HL-60 (cell line): ENCODE measurements around the gene TMEM252.

Experiments used
- DNase-seq, 2 experiments: peaks; one replicate each; pipeline ENCODE4 v3.0.0-alpha.2; 2010 to 2020; ENCODE audit warnings: low read depth in 1 of 2, low spot score in 1 of 2
- H3K27ac ChIP-seq: fragments of 250-450 bp; sonication (Bioruptor Pico); replicated peaks from 2 replicates; pipeline ENCODE4 v1.5.1; 2020; ENCODE audit warnings: mild to moderate bottlenecking, moderate library complexity
- H3K27me3 ChIP-seq: fragments of 250-450 bp; sonication (Bioruptor Pico); 2 replicates; pipeline ENCODE4 v1.5.1; 2021; ENCODE audit warnings: mild to moderate bottlenecking, moderate library complexity; ENCODE audit not compliant: insufficient read depth, poor library complexity, severe bottlenecking
- H3K4me3 ChIP-seq: replicated peaks from 2 replicates; pipeline ENCODE4 v1.5.1; 2011; ENCODE audit warnings: mild to moderate bottlenecking, control low read depth, low read length; ENCODE audit not compliant: insufficient read depth
- GABPA ChIP-seq: IDR thresholded peaks from 2 replicates; pipeline ENCODE4 v1.6.1; 2012; ENCODE audit warnings: low read depth
- POLR2AphosphoS5 ChIP-seq: IDR thresholded peaks from 2 replicates; pipeline ENCODE4 v1.6.1; 2012; ENCODE audit warnings: low read depth
- SPI1 ChIP-seq: IDR thresholded peaks from 2 replicates; pipeline ENCODE4 v1.6.1; 2012; ENCODE audit warnings: low read depth, mild to moderate bottlenecking, borderline replicate concordance
- TF ChIP-seq, protein P1 (sequence below): IDR thresholded peaks from one replicate; pipeline ENCODE4 v1.5.1; 2011; ENCODE audit warnings: low read length, control low read depth, inconsistent platforms; ENCODE audit not compliant: insufficient read depth
- TF ChIP-seq, protein P2 (sequence below): IDR thresholded peaks from 2 replicates; pipeline ENCODE4 v1.6.1; 2012; ENCODE audit warnings: low read depth; ENCODE audit not compliant: insufficient replicate concordance

Gene TMEM252

DNA sequence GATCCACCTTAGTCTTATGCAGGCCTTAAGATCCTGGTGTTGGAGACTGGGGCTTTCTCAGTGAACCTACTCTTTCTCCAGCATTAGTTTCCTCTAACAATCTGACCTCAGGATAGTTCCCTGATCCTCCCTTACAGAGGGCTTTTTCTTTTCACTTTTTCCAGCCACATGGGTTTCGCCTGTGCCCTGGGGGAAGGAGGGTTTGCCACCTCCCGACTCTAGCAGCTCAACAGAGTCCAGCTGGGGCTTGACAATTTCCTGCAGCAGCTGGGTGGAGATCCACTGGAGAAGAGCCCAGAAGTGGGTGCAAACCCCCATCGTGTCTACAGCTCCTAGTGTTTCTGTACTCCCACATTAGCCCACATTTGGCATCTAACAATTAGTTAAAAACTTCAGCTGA, 7.6 kb upstream of the TMEM252 start:
- H3K27ac ChIP-seq: peak overlapping the region; percentile 82
- no peak for DNase-seq

DNA sequence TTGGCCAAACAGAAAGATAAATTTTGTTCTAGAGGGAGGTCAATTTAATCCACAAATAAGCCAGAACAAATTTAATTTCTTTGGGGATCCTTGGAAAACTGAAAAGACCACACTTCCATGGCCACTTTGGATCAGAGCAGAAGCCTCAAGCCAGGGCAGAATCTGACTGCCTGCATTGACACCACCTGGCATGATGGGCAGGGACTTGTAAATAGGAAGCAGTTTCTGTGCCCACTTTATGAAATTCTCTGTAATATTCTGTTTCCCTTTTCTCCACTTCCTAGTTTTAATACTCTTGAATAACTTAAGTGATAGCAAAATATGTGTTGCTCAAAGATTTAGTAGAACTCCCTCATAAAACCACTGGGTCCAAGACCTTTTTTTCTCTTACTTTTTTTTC, 6.7 kb upstream of the TMEM252 start:
- no peak for TF ChIP-seq POLR2AphosphoS5
- TF ChIP-seq SPI1: peak; percentile 68; the same call in 1 of the 2 replicates
- no peak overlapping the region for H3K4me3 ChIP-seq
- peak in 1 of 2 experiments; percentile 71 for DNase-seq
- no peaks in the 10 kb centered on the region for H3K27me3 ChIP-seq
- H3K27ac ChIP-seq: peak overlapping the region; percentile 82

More for the DNA sequence above, 7.6 kb upstream of the TMEM252 start:
- H3K27me3 ChIP-seq: no peaks in the 10 kb centered on the region
- TF ChIP-seq GABPA: no peak
- TF ChIP-seq POLR2AphosphoS5: no peak
- no peak overlapping the region for H3K4me3 ChIP-seq

DNA sequence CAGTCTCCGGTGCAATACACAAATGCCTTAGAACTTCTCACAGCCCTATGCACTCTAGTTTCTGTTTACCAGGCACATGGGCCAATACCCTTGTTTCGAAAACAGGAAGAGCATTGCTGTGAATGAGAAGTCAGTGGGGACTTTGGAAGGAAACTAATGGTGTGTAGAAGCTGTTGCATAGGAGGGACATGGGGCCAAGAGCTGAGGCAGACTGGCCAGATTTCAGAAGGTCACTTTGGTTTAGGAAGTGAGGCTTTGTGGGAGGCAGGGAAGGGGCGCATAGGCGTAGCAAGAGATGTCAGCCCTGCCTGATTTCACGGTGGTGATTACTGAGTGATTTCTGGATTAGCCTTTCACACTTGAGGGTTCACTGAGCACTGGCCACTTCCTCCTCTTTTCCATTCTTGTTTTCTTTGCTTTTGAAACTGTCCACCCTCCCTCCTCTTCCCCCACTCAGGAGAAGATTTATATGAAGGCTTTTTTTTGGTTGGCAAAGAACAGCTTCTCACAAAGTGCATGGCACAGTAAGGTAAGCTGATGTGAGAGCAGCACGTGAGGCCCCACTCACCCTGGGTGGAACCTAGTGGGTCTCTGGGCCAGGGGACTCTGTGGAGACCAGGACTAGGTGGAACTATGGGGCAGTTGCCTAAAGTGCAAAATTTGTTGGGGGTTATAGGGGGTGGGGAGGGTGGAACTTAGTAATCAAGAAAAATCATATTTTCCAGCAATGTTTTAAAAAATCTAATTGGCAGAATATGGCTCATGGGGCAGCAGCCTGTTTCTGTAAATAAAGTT, 6.1 kb upstream of the TMEM252 start:
- no peak overlapping the region for H3K4me3 ChIP-seq

DNA sequence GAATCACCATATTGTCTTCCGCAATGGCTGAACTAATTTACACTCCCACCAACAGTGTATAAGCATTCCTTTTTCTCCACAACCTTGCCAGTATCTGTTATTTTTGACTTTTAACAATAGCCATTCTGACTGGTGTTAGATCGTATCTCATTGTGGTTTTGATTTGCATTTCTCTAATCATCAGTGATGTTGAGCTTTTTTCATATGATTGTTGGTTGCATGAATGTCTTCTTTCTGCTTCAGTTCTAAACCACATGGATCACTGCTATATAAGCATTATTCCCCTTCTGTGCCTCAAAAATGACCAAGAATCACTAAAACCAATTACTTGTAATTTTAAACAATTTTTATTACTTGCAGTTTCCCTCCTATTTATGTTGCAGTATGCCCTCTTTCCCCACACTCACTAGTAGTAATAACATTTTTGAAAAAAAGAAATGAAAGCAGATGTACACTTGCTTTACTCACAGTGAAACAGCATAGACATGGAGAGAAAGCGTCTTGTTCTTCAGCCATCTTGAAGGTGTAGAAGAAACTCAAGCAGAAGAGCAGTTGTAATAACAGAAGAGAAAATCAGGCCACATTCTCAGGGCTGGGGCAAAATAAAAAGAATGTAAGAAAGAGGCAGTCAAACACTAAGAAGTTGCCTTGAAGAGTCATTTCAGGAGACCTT, 4.5 kb upstream of the TMEM252 start:
- H3K27ac ChIP-seq: peak overlapping the region; percentile 82
- H3K27me3 ChIP-seq: no peaks in the 10 kb centered on the region
- TF ChIP-seq SPI1 (no peak), POLR2AphosphoS5 (no peak)
- TF ChIP-seq, protein P1, sequence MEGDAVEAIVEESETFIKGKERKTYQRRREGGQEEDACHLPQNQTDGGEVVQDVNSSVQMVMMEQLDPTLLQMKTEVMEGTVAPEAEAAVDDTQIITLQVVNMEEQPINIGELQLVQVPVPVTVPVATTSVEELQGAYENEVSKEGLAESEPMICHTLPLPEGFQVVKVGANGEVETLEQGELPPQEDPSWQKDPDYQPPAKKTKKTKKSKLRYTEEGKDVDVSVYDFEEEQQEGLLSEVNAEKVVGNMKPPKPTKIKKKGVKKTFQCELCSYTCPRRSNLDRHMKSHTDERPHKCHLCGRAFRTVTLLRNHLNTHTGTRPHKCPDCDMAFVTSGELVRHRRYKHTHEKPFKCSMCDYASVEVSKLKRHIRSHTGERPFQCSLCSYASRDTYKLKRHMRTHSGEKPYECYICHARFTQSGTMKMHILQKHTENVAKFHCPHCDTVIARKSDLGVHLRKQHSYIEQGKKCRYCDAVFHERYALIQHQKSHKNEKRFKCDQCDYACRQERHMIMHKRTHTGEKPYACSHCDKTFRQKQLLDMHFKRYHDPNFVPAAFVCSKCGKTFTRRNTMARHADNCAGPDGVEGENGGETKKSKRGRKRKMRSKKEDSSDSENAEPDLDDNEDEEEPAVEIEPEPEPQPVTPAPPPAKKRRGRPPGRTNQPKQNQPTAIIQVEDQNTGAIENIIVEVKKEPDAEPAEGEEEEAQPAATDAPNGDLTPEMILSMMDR: no peak
- TF ChIP-seq, protein P2, sequence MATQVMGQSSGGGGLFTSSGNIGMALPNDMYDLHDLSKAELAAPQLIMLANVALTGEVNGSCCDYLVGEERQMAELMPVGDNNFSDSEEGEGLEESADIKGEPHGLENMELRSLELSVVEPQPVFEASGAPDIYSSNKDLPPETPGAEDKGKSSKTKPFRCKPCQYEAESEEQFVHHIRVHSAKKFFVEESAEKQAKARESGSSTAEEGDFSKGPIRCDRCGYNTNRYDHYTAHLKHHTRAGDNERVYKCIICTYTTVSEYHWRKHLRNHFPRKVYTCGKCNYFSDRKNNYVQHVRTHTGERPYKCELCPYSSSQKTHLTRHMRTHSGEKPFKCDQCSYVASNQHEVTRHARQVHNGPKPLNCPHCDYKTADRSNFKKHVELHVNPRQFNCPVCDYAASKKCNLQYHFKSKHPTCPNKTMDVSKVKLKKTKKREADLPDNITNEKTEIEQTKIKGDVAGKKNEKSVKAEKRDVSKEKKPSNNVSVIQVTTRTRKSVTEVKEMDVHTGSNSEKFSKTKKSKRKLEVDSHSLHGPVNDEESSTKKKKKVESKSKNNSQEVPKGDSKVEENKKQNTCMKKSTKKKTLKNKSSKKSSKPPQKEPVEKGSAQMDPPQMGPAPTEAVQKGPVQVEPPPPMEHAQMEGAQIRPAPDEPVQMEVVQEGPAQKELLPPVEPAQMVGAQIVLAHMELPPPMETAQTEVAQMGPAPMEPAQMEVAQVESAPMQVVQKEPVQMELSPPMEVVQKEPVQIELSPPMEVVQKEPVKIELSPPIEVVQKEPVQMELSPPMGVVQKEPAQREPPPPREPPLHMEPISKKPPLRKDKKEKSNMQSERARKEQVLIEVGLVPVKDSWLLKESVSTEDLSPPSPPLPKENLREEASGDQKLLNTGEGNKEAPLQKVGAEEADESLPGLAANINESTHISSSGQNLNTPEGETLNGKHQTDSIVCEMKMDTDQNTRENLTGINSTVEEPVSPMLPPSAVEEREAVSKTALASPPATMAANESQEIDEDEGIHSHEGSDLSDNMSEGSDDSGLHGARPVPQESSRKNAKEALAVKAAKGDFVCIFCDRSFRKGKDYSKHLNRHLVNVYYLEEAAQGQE: no peak
- H3K4me3 ChIP-seq: no peak overlapping the region
- no peak for DNase-seq

More for the DNA sequence above, 6.1 kb upstream of the TMEM252 start:
- no peaks in the 10 kb centered on the region for H3K27me3 ChIP-seq
- DNase-seq: peak; percentile 28 to 91
- H3K27ac ChIP-seq: peak overlapping the region; percentile 82
- TF ChIP-seq, protein P2: peak; percentile 42
- TF ChIP-seq, protein P1: no peak
- TF ChIP-seq POLR2AphosphoS5 (peak; percentile 64), SPI1 (peak; percentile 92), GABPA (no peak)
